Neural cell (in vitro differentiated cells): ENCODE measurements around the gene OR6F1. TPM values are rescaled to one million over a fixed set of nuclear protein-coding genes. Genes with fewer than 3 reads are reported as not detected.
"Not testable (repeated sequence)": the region's sequence is repeated elsewhere in the genome, so short reads cannot be mapped to it uniquely, and the experiment has no call there.

Experiments used
- H2AFZ ChIP-seq: fragments of 200-600, 300-800 bp; sonication (generic), shearing (Covaris generic); 2 replicates; pipeline ENCODE4 v1.6.0; 2014; ENCODE audit warnings: low read depth, mild to moderate bottlenecking, antibody characterized with exemption, low read length, moderate library complexity
- H3F3A ChIP-seq: fragments of 200-600 bp; shearing (Covaris generic); 2 replicates; pipeline ENCODE4 v1.6.1; 2016; ENCODE audit warnings: mild to moderate bottlenecking, moderate library complexity, mixed read lengths, antibody characterized with exemption, low read length; ENCODE audit not compliant: insufficient read depth, poor library complexity, severe bottlenecking
- H3K27ac ChIP-seq: fragments of 200-600, 300-800 bp; sonication (generic), shearing (Covaris generic); 2 replicates; pipeline ENCODE4 v1.5.1; 2014; ENCODE audit warnings: mild to moderate bottlenecking, low read length, moderate library complexity
- H3K27me3 ChIP-seq: fragments of 300-800, 200-600 bp; sonication (generic), shearing (Covaris generic); 2 replicates; pipeline ENCODE4 v1.6.0; 2014; ENCODE audit warnings: mild to moderate bottlenecking, low read depth, low read length, moderate library complexity; ENCODE audit not compliant: insufficient read depth
- H3K36me3 ChIP-seq: fragments of 300-800, 200-600 bp; sonication (generic), shearing (Covaris generic); 2 replicates; pipeline ENCODE4 v1.5.1; 2014; ENCODE audit warnings: mild to moderate bottlenecking, antibody characterized with exemption, low read length, moderate library complexity; ENCODE audit not compliant: insufficient read depth
- H3K4me2 ChIP-seq: fragments of 300-800, 200-600 bp; sonication (generic), shearing (Covaris generic); 2 replicates; pipeline ENCODE4 v1.6.0; 2014; ENCODE audit warnings: mild to moderate bottlenecking, low read length
- H3K4me3 ChIP-seq: fragments of 300-800, 200-600 bp; sonication (generic), shearing (Covaris generic); 2 replicates; pipeline ENCODE4 v1.5.1; 2014; ENCODE audit warnings: mild to moderate bottlenecking, low read length, moderate library complexity
- H3K79me2 ChIP-seq: fragments of 200-600 bp; shearing (Covaris generic); replicated peaks from 2 replicates; pipeline ENCODE4 v1.6.0; 2014; ENCODE audit warnings: mild to moderate bottlenecking, low read length, moderate library complexity; ENCODE audit not compliant: insufficient read depth
- H3K9ac ChIP-seq: fragments of 300-800, 200-600 bp; sonication (generic), shearing (Covaris generic); 2 replicates; pipeline ENCODE4 v1.6.1; 2016; ENCODE audit warnings: mild to moderate bottlenecking, low read length, mixed read lengths
- H3K9me2 ChIP-seq: fragments of 200-600 bp; shearing (Covaris generic); 2 replicates; pipeline ENCODE4 v1.6.1; 2016; ENCODE audit warnings: mild to moderate bottlenecking, low read length, mixed read lengths; ENCODE audit not compliant: insufficient read depth
- H3K9me3 ChIP-seq: fragments of 200-600, 300-800 bp; sonication (generic), shearing (Covaris generic); 2 replicates; pipeline ENCODE4 v1.6.1; 2016; ENCODE audit warnings: mild to moderate bottlenecking, mixed run types, low read length, moderate library complexity, mixed read lengths
- H4K20me1 ChIP-seq: fragments of 200-600 bp; shearing (Covaris generic); 2 replicates; pipeline ENCODE4 v1.6.1; 2016; ENCODE audit warnings: mild to moderate bottlenecking, mixed run types; ENCODE audit not compliant: insufficient read depth
- EP300 ChIP-seq: fragments of 450-650 bp; conservative IDR thresholded peaks from 2 replicates; pipeline ENCODE4 v1.6.1; 2014; ENCODE audit warnings: antibody characterized with exemption, mild to moderate bottlenecking, moderate library complexity; ENCODE audit not compliant: poor library complexity, severe bottlenecking
- EZH2 ChIP-seq: fragments of 200-600, 300-800 bp; shearing (Covaris generic), sonication (generic); IDR thresholded peaks from 2 replicates; pipeline ENCODE4 v1.6.1; 2014; ENCODE audit warnings: antibody characterized with exemption, low read length, borderline replicate concordance, mild to moderate bottlenecking; ENCODE audit not compliant: insufficient read depth, poor library complexity, severe bottlenecking
- MXI1 ChIP-seq: fragments of 450-650 bp; conservative IDR thresholded peaks from 2 replicates; pipeline ENCODE4 v1.6.1; 2014; ENCODE audit warnings: antibody characterized with exemption, mild to moderate bottlenecking; ENCODE audit not compliant: poor library complexity, severe bottlenecking
- POLR2AphosphoS5 ChIP-seq: IDR thresholded peaks from 2 replicates; pipeline ENCODE4 v1.6.1; 2012
- RAD21 ChIP-seq: fragments of 450-650 bp; conservative IDR thresholded peaks from 2 replicates; pipeline ENCODE4 v1.6.1; 2014; ENCODE audit warnings: antibody characterized with exemption, mild to moderate bottlenecking, moderate library complexity
- SMC3 ChIP-seq: fragments of 450-650 bp; conservative IDR thresholded peaks from 2 replicates; pipeline ENCODE4 v1.6.1; 2014; ENCODE audit warnings: antibody characterized with exemption, mild to moderate bottlenecking, moderate library complexity; ENCODE audit not compliant: poor library complexity
- TAF1 ChIP-seq: IDR thresholded peaks from 2 replicates; pipeline ENCODE4 v1.6.1; 2012; ENCODE audit warnings: low read depth
- polyA minus RNA-seq: library from RNA; depleted of rRNA, polyadenylated mRNA; stranded (reverse); fragments of >200 nt; gene quantifications from 2 replicates; pipeline ENCODE4 v1.2.3, GENCODE V29; 2014
- polyA plus RNA-seq: library from polyadenylated mRNA; depleted of rRNA; stranded (reverse); fragments of >200 nt; gene quantifications from 2 replicates; pipeline ENCODE4 v1.2.3, GENCODE V29; 2014
- TF ChIP-seq, protein P1 (sequence below): fragments of 450-650 bp; IDR thresholded peaks from 2 replicates; pipeline ENCODE4 v1.5.1; 2014; ENCODE audit warnings: antibody characterized with exemption, mild to moderate bottlenecking, moderate library complexity; ENCODE audit not compliant: poor library complexity, severe bottlenecking
- TF ChIP-seq, protein P2 (sequence below): IDR thresholded peaks from 2 replicates; pipeline ENCODE4 v1.6.1; 2012; ENCODE audit warnings: borderline replicate concordance

Gene OR6F1
- not detected in 2 replicates for polyA plus RNA-seq
- polyA minus RNA-seq, result not detected in 2 replicates

DNA sequence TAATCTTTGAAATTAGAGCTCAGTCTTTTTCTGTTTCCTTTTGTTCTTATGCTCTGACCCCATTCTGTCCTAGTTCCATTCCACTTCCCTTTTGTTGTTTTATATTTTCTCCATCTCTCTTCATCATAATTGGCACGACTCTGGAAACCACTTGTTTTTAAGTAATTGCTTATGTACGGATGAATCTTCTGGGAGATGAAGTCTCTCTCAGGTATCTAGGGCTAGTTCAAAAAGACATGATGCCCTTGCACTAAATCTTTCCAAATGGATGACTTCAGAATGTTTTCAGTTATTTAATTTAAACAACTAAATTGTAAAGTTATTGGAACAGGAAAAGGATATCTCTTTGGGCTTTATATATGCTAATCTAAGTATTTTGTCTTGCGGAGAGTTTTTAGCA is at the start of gene OR6F1:
Gene OR6F1 (minus strand): TSS at position 101 of the 400 bp plus-strand sequence. CDS start 3,891 bp downstream, outside the sequence.
- H3K27me3 ChIP-seq, result no peaks in the 10 kb centered on the region
- H3K79me2 ChIP-seq, result no peaks in the 10 kb centered on the region
- H3K9me2 ChIP-seq, result no peaks in the 10 kb centered on the region
- H2AFZ ChIP-seq, result no peak within 1 kb of the TSS
- H3F3A ChIP-seq, result no peaks in the 10 kb centered on the region
- no peak within 1 kb of the TSS for H3K9ac ChIP-seq
- H3K4me2 ChIP-seq, result no peak within 1 kb of the TSS
- H3K4me3 ChIP-seq, result no peak within 1 kb of the TSS
- no peak within 1 kb of the TSS for H3K27ac ChIP-seq
- H3K9me3 ChIP-seq, result no peaks in the 10 kb centered on the region
- no peak for TF ChIP-seq POLR2AphosphoS5
- TF ChIP-seq, protein P1, sequence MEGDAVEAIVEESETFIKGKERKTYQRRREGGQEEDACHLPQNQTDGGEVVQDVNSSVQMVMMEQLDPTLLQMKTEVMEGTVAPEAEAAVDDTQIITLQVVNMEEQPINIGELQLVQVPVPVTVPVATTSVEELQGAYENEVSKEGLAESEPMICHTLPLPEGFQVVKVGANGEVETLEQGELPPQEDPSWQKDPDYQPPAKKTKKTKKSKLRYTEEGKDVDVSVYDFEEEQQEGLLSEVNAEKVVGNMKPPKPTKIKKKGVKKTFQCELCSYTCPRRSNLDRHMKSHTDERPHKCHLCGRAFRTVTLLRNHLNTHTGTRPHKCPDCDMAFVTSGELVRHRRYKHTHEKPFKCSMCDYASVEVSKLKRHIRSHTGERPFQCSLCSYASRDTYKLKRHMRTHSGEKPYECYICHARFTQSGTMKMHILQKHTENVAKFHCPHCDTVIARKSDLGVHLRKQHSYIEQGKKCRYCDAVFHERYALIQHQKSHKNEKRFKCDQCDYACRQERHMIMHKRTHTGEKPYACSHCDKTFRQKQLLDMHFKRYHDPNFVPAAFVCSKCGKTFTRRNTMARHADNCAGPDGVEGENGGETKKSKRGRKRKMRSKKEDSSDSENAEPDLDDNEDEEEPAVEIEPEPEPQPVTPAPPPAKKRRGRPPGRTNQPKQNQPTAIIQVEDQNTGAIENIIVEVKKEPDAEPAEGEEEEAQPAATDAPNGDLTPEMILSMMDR, result no peak
- TF ChIP-seq SMC3, result no peak
- no peaks in the 10 kb centered on the region for H3K36me3 ChIP-seq
- H4K20me1 ChIP-seq, result no peaks in the 10 kb centered on the region

DNA sequence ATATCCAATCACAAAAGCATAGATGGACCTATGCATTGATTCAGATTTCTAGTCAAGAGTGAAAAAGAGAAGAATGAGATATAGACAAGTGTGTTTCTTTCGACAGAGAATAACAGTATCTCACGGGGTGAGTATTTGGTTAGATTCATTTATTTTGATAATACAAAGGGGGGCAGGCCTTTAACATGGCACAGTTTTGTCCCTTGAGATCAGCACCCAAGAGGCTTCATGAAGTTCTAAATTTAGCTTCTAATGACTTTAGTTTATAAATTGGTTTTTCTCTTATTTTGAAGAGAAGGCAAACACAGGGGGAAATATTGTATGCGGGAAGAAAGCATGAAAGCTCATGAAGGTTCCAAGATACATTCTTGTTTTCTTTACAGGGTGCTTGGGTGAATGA is 44.0 kb upstream of the OR6F1 start, which contains the start of gene OR1C1:
Gene OR1C1 (minus strand): TSS at position 101 of the 400 bp plus-strand sequence. CDS start 2,150 bp downstream, outside the sequence.
- H4K20me1 ChIP-seq, result no peaks in the 10 kb centered on the region
- H3K36me3 ChIP-seq, result no peaks in the 10 kb centered on the region
- no peak within 1 kb of the TSS for H3K4me3 ChIP-seq
- TF ChIP-seq SMC3 (no peak), EZH2 (no peak), POLR2AphosphoS5 (no peak), EP300 (no peak), RAD21 (no peak), MXI1 (no peak), TAF1 (no peak)
- TF ChIP-seq, protein P1, result no peak
- TF ChIP-seq, protein P2, sequence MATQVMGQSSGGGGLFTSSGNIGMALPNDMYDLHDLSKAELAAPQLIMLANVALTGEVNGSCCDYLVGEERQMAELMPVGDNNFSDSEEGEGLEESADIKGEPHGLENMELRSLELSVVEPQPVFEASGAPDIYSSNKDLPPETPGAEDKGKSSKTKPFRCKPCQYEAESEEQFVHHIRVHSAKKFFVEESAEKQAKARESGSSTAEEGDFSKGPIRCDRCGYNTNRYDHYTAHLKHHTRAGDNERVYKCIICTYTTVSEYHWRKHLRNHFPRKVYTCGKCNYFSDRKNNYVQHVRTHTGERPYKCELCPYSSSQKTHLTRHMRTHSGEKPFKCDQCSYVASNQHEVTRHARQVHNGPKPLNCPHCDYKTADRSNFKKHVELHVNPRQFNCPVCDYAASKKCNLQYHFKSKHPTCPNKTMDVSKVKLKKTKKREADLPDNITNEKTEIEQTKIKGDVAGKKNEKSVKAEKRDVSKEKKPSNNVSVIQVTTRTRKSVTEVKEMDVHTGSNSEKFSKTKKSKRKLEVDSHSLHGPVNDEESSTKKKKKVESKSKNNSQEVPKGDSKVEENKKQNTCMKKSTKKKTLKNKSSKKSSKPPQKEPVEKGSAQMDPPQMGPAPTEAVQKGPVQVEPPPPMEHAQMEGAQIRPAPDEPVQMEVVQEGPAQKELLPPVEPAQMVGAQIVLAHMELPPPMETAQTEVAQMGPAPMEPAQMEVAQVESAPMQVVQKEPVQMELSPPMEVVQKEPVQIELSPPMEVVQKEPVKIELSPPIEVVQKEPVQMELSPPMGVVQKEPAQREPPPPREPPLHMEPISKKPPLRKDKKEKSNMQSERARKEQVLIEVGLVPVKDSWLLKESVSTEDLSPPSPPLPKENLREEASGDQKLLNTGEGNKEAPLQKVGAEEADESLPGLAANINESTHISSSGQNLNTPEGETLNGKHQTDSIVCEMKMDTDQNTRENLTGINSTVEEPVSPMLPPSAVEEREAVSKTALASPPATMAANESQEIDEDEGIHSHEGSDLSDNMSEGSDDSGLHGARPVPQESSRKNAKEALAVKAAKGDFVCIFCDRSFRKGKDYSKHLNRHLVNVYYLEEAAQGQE, result no peak
- H3K27ac ChIP-seq, result no peak within 1 kb of the TSS
- no peaks in the 10 kb centered on the region for H3F3A ChIP-seq
- no peaks in the 10 kb centered on the region for H3K79me2 ChIP-seq
- no peak within 1 kb of the TSS for H3K9ac ChIP-seq
- no peaks in the 10 kb centered on the region for H3K9me2 ChIP-seq
- no peak within 1 kb of the TSS for H3K4me2 ChIP-seq
- H3K27me3 ChIP-seq, result no peaks in the 10 kb centered on the region
- no peaks in the 10 kb centered on the region for H3K9me3 ChIP-seq
- H2AFZ ChIP-seq, result no peak within 1 kb of the TSS

DNA sequence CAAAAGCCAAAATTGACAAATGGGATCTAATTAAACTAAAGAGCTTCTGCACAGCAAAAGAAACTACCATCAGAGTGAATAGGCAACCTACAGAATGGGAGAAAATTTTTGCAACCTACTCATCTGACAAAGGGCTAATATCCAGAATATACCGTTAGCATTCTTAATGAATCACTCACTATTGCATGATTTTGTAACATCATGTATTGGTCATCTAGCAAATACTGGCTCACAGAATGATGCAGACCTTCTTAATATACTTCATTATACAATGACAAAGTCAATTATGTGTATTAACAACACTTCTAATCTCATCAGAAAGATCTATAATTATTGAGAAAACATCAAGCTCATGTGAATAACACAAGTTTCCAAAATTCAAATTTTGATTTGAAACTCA is 37.9 kb upstream of the OR6F1 start:
- H2AFZ ChIP-seq, H3F3A ChIP-seq, H4K20me1 ChIP-seq, H3K79me2 ChIP-seq, H3K27ac ChIP-seq, H3K9ac ChIP-seq, H3K9me2 ChIP-seq, H3K9me3 ChIP-seq, H3K27me3 ChIP-seq, H3K36me3 ChIP-seq, H3K4me3 ChIP-seq, H3K4me2 ChIP-seq: not testable (repeated sequence)
